H9 (cell line): ENCODE data around the gene PERM1. TPM values are rescaled to one million over a fixed set of nuclear protein-coding genes. Genes with fewer than 3 reads are reported as not detected.

Source experiments
- DNase-seq: peaks from one replicate; pipeline ENCODE4 v3.0.0-alpha.2; 2017
- H2AFZ ChIP-seq: one replicate; pipeline ENCODE4 v1.6.1; 2013; ENCODE audit warnings: mild to moderate bottlenecking, low read length, control low read depth, moderate library complexity
- H2AK5ac ChIP-seq: 2 replicates; pipeline ENCODE4 v1.6.1; 2013; ENCODE audit warnings: low read length, control low read depth, mixed read lengths; ENCODE audit not compliant: insufficient read length
- H2BK120ac ChIP-seq: one replicate; pipeline ENCODE4 v1.6.1; 2013; ENCODE audit warnings: low read depth, mild to moderate bottlenecking, low read length, control low read depth, inconsistent platforms; ENCODE audit not compliant: poor library complexity, severe bottlenecking
- H2BK12ac ChIP-seq: 2 replicates; pipeline ENCODE4 v1.6.1; 2013; ENCODE audit warnings: low read length, control low read depth, mixed read lengths, low read depth; ENCODE audit not compliant: insufficient read length
- H2BK15ac ChIP-seq: 2 replicates; pipeline ENCODE4 v1.6.1; 2013; ENCODE audit warnings: low read depth, low read length, control low read depth
- H2BK20ac ChIP-seq: one replicate; pipeline ENCODE4 v1.6.1; 2013; ENCODE audit warnings: low read depth, mild to moderate bottlenecking, low read length, control low read depth, inconsistent platforms; ENCODE audit not compliant: poor library complexity, severe bottlenecking
- H2BK5ac ChIP-seq: 2 replicates; pipeline ENCODE4 v1.6.1; 2013; ENCODE audit warnings: low read length, control low read depth, mixed read lengths; ENCODE audit not compliant: insufficient read length
- H3K14ac ChIP-seq: 2 replicates; pipeline ENCODE4 v1.6.1; 2013; ENCODE audit warnings: low read length, control low read depth; ENCODE audit not compliant: insufficient read depth
- H3K18ac ChIP-seq: 2 replicates; pipeline ENCODE4 v1.6.1; 2013; ENCODE audit warnings: low read depth, mild to moderate bottlenecking, mixed read lengths, low read length, control low read depth; ENCODE audit not compliant: insufficient read length
- H3K23ac ChIP-seq: 2 replicates; pipeline ENCODE4 v1.6.1; 2013; ENCODE audit warnings: low read length, control low read depth, mixed read lengths, low read depth; ENCODE audit not compliant: insufficient read length
- H3K23me2 ChIP-seq: 2 replicates; pipeline ENCODE4 v1.6.1; 2013; ENCODE audit warnings: low read depth, mild to moderate bottlenecking, mixed read lengths, low read length, control low read depth; ENCODE audit not compliant: insufficient read length, poor library complexity, severe bottlenecking
- H3K27ac ChIP-seq: 2 replicates; pipeline ENCODE4 v1.5.1; 2013; ENCODE audit warnings: low read length, control low read depth, mixed read lengths, low read depth; ENCODE audit not compliant: insufficient read length
- H3K27me3 ChIP-seq: 2 replicates; pipeline ENCODE4 v1.6.1; 2013; ENCODE audit warnings: low read length, control low read depth, inconsistent platforms; ENCODE audit not compliant: insufficient read depth
- H3K4ac ChIP-seq: 2 replicates; pipeline ENCODE4 v1.6.1; 2013; ENCODE audit warnings: low read depth, mild to moderate bottlenecking, control low read depth, inconsistent platforms, low read length, moderate library complexity
- H3K4me1 ChIP-seq: 2 replicates; pipeline ENCODE4 v1.6.1; 2013; ENCODE audit warnings: low read length, control low read depth, inconsistent platforms; ENCODE audit not compliant: insufficient read depth
- H3K4me2 ChIP-seq: 2 replicates; pipeline ENCODE4 v1.6.1; 2013; ENCODE audit warnings: low read length, control low read depth, mixed read lengths; ENCODE audit not compliant: insufficient read length, insufficient read depth
- H3K56ac ChIP-seq: 2 replicates; pipeline ENCODE4 v1.6.1; 2013; ENCODE audit warnings: low read depth, mild to moderate bottlenecking, mixed read lengths, low read length, control low read depth; ENCODE audit not compliant: insufficient read length
- H3K79me1 ChIP-seq: 2 replicates; pipeline ENCODE4 v1.6.1; 2013; ENCODE audit warnings: low read depth, mild to moderate bottlenecking, moderate library complexity, low read length, control low read depth, inconsistent platforms; ENCODE audit not compliant: insufficient read depth, poor library complexity, severe bottlenecking
- H3K79me2 ChIP-seq: 2 replicates; pipeline ENCODE4 v1.6.1; 2013; ENCODE audit warnings: low read length, control low read depth, inconsistent platforms; ENCODE audit not compliant: insufficient read depth
- H3K9ac ChIP-seq: 2 replicates; pipeline ENCODE4 v1.6.1; 2013; ENCODE audit warnings: low read length, control low read depth, mixed read lengths; ENCODE audit not compliant: insufficient read length; ENCODE audit errors: extremely low read depth
- H3K9me3 ChIP-seq: one replicate; pipeline ENCODE4 v1.6.1; 2013; ENCODE audit warnings: low read depth, low read length, inconsistent platforms; ENCODE audit not compliant: control insufficient read depth
- H3T11ph ChIP-seq: one replicate; pipeline ENCODE4 v1.6.1; 2013; ENCODE audit warnings: mild to moderate bottlenecking, low read length, control low read depth, inconsistent platforms
- H4K20me1 ChIP-seq: one replicate; pipeline ENCODE4 v1.6.1; 2013; ENCODE audit not compliant: control insufficient read depth, insufficient read length, insufficient read depth
- H4K5ac ChIP-seq: 2 replicates; pipeline ENCODE4 v1.6.1; 2013; ENCODE audit warnings: low read depth, mild to moderate bottlenecking, mixed read lengths, low read length, control low read depth; ENCODE audit not compliant: insufficient read length
- H4K8ac ChIP-seq: replicated peaks from 2 replicates; pipeline ENCODE4 v1.6.1; 2013; ENCODE audit warnings: low read length, control low read depth, mixed read lengths, low read depth; ENCODE audit not compliant: insufficient read length
- H4K91ac ChIP-seq: 2 replicates; pipeline ENCODE4 v1.6.1; 2013; ENCODE audit warnings: low read depth, mild to moderate bottlenecking, moderate library complexity, mixed read lengths, low read length, control low read depth; ENCODE audit not compliant: insufficient read length
- H3K27ac Mint-ChIP-seq, 3 experiments: 2 replicates in 2 of 3; 3 replicates in 1 of 3; pipeline ENCODE4 v1.8.0; 2020 to 2021; ENCODE audit warnings: mixed read lengths in 3 of 3, mild to moderate bottlenecking in 1 of 3, moderate library complexity in 1 of 3
- H3K27me3 Mint-ChIP-seq: 2 replicates; pipeline ENCODE4 v1.8.0; 2021; ENCODE audit warnings: low read depth, mild to moderate bottlenecking, moderate library complexity, mixed read lengths
- H3K36me3 Mint-ChIP-seq, 3 experiments: 2 replicates in 2 of 3; 3 replicates in 1 of 3; pipeline ENCODE4 v1.8.0; 2020 to 2021; ENCODE audit warnings: low read depth in 3 of 3, mixed read lengths in 3 of 3; ENCODE audit not compliant: insufficient read depth in 1 of 3
- H3K4me1 Mint-ChIP-seq, 2 experiments: 2 replicates each; pipeline ENCODE4 v1.8.0; 2020; ENCODE audit warnings: mixed read lengths in 2 of 2
- H3K4me3 Mint-ChIP-seq, 2 experiments: 2 replicates in 1 of 2; 3 replicates in 1 of 2; pipeline ENCODE4 v1.8.0; 2020 to 2021; ENCODE audit warnings: mild to moderate bottlenecking in 2 of 2, mixed read lengths in 2 of 2, moderate library complexity in 1 of 2
- H3K9me3 Mint-ChIP-seq, 2 experiments: 2 replicates in 1 of 2; 3 replicates in 1 of 2; pipeline ENCODE4 v1.8.0; 2020; ENCODE audit warnings: mild to moderate bottlenecking in 2 of 2, mixed read lengths in 2 of 2, moderate library complexity in 1 of 2
- WGBS: extraction: QIAGEN DNeasy Blood & Tissue Kit; methylation state at CpG from one replicate; pipeline ENCODE4 v1.1.7; 2013; ENCODE audit warnings: missing lambda C conversion rate, low lambda C conversion rate, mixed read lengths; ENCODE audit not compliant: insufficient read length; ENCODE audit errors: extremely low coverage; 5-methylcytosine and 5-hydroxymethylcytosine counted together
- total RNA-seq: library from RNA; stranded (reverse); gene quantifications from 2 replicates; pipeline ENCODE4 v1.2.1, GENCODE V29; 2021
- TF ChIP-seq, protein P1 (sequence below): fragments of 200-600 bp; sonication (generic); conservative IDR thresholded peaks from 3 replicates; pipeline ENCODE4 v1.8.0; 2021; ENCODE audit warnings: antibody characterized with exemption, mild to moderate bottlenecking

PERM1 gene
- total RNA-seq, 1 experiment from 2014 or later = not detected

DNA sequence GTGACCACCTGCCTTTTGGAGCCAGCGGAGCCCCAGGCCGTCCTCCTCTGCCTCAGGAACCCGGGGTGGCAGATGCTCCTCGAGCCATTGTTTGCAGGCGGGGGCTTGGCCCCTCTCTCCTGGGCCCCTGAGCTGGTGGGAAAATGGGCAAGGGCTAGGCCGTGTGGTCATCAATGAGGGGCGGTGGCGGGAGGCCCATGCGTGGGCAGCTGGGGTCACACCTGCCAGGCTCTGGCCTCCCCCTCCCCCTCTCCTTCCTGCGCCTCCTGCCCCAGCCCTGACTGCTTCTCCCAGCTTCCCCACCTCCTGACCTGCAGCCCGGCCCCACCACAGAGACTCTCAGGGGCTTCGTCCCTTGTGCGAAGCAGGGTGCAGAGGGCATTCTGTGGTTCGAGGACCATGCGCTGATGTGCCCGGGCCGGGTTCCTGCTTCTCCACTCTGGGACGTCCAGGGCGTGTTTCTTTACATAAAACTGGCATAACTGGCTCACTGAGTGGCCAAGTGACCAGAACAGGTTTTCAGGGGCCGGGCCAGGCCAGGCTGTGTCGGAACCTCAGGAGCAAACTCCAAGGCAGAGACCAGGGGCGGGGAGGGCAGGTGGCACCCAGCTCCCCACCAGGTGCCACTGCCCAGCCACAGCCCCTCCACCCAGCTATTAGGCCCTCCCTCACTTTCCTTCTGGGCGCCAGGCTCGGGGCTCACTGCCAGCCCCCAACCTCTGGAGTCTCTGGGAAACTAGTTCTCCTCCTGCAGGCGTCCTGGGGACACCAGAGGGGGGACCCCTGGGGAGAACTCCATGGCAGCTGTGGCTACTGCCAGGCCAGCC is 48.9 kb downstream of the PERM1 start:
- Mint-ChIP-seq H3K4me3 (no peak overlapping the region), H3K36me3 (peaks cover 0 to 3% (median 2%) of the 10 kb centered on the region in 3 experiments; a peak in 2 of 7 replicates), H3K27me3 (peaks cover 87% of the 10 kb centered on the region), H3K4me1 (peaks cover 6 to 34% of the 10 kb centered on the region in 2 experiments), H3K9me3 (peaks cover 0 to 2% of the 10 kb centered on the region in 2 experiments; a peak in 1 of 5 replicates), H3K27ac (no peak overlapping the region)
- peaks cover 58% of the 10 kb centered on the region for H3K27me3 ChIP-seq
- H3K23ac ChIP-seq = no peak overlapping the region
- H3K4me2 ChIP-seq = no peak overlapping the region
- H2BK5ac ChIP-seq = no peak overlapping the region
- no peaks in the 10 kb centered on the region for H3K4me1 ChIP-seq
- no peaks in the 10 kb centered on the region for H3K9me3 ChIP-seq
- no peak overlapping the region for H3K4ac ChIP-seq
- TF ChIP-seq, protein P1, sequence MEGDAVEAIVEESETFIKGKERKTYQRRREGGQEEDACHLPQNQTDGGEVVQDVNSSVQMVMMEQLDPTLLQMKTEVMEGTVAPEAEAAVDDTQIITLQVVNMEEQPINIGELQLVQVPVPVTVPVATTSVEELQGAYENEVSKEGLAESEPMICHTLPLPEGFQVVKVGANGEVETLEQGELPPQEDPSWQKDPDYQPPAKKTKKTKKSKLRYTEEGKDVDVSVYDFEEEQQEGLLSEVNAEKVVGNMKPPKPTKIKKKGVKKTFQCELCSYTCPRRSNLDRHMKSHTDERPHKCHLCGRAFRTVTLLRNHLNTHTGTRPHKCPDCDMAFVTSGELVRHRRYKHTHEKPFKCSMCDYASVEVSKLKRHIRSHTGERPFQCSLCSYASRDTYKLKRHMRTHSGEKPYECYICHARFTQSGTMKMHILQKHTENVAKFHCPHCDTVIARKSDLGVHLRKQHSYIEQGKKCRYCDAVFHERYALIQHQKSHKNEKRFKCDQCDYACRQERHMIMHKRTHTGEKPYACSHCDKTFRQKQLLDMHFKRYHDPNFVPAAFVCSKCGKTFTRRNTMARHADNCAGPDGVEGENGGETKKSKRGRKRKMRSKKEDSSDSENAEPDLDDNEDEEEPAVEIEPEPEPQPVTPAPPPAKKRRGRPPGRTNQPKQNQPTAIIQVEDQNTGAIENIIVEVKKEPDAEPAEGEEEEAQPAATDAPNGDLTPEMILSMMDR = no peak
- H3K9ac ChIP-seq = no peak overlapping the region
- no peak overlapping the region for H3T11ph ChIP-seq
- H4K20me1 ChIP-seq = peaks cover 5% of the 10 kb centered on the region
- no peak overlapping the region for H2BK15ac ChIP-seq
- H2BK120ac ChIP-seq = no peak overlapping the region
- H2AK5ac ChIP-seq = no peak overlapping the region
- H4K91ac ChIP-seq = no peak overlapping the region
- no peaks in the 10 kb centered on the region for H3K79me1 ChIP-seq
- H3K27ac ChIP-seq = no peak overlapping the region
- no peaks in the 10 kb centered on the region for H3K23me2 ChIP-seq
- no peak overlapping the region for H2BK20ac ChIP-seq
- no peak overlapping the region for H3K18ac ChIP-seq
- no peak overlapping the region for H3K56ac ChIP-seq
- no peak overlapping the region for H4K5ac ChIP-seq
- no peaks in the 10 kb centered on the region for H3K79me2 ChIP-seq
- H2BK12ac ChIP-seq = no peak overlapping the region
- DNase-seq = no peak
- no peak overlapping the region for H2AFZ ChIP-seq
- no CpG with 5 or more reads among the region's 25 CpGs for WGBS
- no peak overlapping the region for H3K14ac ChIP-seq
- H4K8ac ChIP-seq = no peak overlapping the region
